Erythroblast (primary cell): Measurements from ENCODE around the gene OR8K3.

Source experiments
- GATA1 ChIP-seq: IDR thresholded peaks from 2 replicates; pipeline ENCODE4 v1.6.1; 2011; ENCODE audit warnings: low read depth, mild to moderate bottlenecking, control low read depth, low read length, moderate library complexity
- POLR2A ChIP-seq: IDR thresholded peaks from 2 replicates; pipeline ENCODE4 v1.6.1; 2011; ENCODE audit warnings: mild to moderate bottlenecking, low read length

DNA sequence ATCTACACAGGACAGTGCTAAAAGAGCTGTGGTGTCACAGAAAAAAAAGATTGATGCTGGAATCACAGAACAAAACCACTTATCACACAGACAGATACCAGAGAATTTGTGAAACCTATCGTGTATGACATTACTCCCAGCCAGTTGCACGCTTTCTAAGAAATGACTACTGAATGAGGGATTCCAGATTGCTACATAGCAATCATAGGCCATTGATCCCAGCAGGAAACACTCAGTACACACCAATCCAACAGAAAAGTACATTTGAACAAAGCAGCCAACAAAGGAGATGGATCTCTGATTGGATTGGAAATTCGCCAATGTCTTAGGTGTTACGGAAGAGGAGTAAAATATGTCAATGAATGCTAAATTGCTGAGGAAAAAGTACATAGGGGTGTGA lies 18.0 kb upstream of the OR8K3 start:
- TF ChIP-seq POLR2A: no peak
- no peak for TF ChIP-seq GATA1
